ENCODE data around the gene C2CD2L.
"Not testable (repeated sequence)": the region's sequence is repeated elsewhere in the genome, so short reads cannot be mapped to it uniquely, and the experiment has no call there.

C2CD2L gene

DNA sequence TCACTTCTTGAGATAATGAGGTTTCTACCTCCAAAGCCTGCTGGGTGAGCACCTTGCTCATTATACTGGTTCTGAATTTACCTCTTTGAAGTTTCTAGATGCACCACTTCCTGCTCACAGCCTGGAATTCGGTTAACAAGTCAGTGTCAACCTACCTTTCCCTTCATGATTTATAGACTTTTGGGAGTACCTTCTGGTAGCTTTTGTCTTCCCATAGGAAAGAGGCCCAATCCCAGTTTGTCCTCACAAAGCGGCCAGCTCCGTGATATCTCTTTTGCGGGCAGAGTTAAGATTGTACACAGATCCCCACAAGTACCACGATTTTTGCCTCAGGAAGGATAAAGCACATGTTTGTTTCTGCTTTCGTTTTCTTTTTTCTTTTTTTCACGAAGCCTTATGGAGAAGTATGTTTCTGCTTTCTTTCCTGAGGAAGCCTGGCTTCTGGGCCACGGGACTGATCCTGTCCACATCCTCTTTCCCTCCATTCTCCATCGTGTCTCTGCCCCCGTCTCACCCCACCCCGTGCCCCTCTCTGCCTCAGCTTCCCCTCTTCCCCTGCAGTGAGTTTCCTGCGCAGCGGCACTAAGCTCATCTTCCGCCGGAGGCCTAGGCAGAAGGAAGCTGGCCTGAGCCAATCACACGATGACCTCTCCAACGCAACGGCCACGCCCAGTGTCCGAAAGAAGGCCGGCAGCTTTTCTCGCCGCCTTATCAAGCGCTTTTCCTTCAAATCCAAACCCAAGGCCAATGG is 8.5 kb downstream of the C2CD2L start:
- no peak for DNase-seq (ENCODE audit: low read depth)

DNA sequence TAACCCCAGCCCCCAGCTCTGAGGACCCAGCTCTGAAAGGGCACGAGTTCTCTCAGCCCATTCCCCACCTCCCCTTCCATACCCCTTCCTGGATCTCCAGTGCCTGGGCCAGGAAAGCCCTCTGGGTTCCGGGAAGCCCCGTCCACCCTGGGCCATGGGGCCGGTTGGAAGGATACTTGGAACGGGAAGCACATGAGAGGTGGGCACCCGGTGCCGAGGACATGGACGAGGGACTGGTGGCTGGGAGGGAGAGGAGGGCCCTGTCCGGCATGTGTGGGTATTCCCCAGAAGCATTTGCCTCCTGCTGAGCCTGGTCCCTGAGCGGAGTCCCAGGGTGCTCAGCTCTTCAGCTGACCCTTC is 9.1 kb downstream of the C2CD2L start:
- DNase-seq (ENCODE audit: low read depth), result no peak

DNA sequence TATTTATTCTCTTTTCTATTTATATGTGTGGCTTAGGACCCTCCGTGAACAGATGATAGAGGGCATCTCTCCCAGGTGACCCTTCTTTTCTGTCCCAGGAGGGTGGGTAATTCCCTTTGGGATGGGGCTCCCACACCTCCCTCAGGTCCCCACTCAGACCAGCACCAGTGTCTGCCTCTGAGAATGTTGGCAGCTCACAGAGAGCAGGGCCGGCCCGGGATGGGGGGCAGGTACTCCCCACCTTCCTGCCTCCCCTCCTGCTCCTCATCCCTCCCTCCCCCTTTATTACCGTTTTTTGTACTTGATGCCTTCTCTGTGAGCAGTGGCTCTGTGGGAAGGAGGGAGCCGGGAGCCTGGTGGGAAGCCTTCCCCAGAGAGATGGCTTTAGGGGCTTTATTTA is 9.5 kb downstream of the C2CD2L start:
- DNase-seq (ENCODE audit: low read depth), result no peak

DNA sequence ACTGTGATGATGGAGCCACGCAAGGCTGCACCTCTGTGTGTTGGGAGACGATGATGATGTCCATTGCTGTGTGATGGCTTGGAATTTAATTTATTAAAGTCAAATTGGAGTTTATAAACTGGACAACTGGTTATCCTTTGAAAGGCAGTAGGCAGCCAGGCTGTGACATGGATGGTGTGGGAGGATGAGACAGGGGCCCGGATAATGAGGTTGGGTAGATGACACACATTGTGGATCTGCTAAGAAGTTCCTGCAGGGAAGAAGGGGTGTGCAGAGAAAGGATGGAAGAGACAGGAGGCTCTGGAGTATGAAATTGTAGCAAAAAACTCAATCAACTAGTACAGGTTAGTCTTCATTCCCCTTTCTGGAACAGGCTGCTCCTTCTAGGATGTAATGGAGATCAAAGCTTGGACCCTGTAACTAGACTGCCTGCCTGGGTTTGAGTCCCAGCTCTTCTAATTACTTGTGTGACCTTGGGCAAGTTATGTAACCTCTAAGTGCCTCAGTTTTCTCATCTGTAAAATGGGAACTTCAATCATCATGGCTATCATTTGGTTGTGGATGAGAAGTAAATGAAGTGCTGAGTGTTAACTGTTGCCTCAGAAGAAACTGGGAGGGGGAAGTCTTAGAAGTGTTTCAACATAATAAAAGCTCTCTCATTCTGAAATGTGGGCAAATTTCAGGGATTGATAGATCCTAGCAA is 10.0 kb downstream of the C2CD2L start:
- DNase-seq (ENCODE audit: low read depth), result no peak

DNA sequence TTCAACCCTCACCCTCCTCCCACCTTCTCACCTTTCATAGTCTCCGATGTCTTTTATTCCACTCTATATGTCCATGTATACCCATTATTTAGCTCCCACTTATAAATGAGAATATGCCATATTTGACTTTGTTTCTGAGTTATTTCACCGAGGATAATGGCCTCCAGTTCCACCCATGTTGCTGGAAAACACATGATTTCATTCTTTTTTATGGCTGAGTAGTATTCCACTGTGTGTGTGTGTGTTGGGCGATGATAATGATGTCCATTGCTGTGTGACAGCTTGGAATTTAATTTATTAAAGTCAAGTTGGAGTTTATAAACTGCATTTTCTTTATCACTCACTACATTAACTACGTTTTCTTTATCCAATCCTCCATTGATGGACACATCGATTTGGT is 11.1 kb downstream of the C2CD2L start:
- no peak for DNase-seq (ENCODE audit: low read depth)

DNA sequence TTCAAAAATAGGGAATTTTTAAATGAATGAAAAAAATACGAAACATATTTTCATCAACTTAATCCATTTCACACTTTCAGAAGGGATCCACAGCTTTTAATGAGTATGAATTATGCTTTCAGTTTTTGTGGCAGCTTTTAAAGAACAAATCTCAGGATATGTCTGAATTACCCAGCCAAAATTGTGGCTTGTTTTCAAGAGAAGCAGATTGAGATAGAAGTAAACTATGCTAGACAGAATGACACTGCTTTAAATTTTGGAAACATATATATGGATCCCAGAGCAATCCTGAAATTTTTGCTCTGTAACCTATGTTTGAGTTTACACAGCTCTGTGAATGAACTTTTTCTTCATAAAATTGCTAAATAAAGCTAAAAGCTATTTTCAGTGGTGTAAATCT is 11.8 kb downstream of the C2CD2L start:
- no peak for DNase-seq (ENCODE audit: low read depth)

DNA sequence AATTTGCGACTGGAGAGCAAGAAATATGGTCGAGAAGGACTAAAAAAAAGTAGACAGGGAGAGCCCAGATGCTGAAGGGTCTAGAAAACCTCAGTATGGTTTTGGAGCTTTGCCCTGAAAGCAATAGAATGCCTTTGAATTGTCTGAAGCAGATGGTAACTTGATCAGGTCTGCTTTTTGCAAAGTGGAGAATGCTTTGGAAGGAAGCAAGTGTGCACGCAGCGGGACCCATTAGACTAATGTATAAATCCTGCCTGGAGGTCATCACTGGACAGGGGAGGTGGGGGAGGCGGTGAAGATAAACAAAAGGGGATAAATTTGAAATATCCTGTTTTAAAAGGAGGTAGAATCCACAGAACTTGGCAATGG is 13.5 kb downstream of the C2CD2L start:
- no peak for DNase-seq (ENCODE audit: low read depth)

DNA sequence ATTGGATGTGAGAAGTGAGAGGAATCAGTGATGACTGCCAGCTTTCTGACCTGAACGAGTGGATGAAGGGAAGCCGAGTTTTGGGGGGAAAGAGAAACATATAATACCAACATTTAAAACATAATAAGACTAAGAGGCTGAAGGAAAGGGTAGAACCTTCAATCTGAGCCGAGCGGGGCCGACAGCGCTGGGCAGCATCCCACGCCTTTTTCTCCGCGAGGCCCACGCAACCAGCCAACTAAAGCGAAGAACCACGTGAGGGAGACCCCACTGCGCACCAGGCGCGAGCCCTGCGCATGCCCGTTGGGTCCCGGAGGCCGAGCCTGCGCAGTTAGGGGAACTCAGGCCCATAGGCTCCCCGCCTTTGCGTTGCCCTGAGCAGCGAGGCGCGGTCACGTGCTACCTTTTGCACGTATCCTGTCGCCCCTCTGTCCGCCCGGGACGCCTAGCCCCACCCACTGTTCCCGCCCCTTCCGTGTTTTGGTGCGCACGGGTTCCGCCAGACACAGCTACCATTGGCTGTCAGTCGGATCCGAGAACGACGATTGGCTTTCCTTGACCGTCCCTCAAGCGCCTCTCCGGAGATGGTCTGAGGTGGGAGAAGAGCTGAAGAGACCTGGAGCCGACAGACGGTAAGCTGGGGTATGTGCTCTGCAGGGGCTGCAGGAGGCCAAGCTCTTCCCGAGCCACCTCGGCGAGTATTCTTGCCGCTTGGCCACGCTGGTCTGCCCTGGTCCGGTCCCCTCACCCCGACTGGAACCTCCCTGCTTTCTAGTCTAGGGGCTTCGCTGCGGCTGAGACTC is 14.1 kb downstream of the C2CD2L start, which contains the start of gene HINFP:
HINFP (plus strand) TSS at position 573 of the 803 bp plus-strand sequence. CDS start 5,365 bp downstream, outside the sequence.
- peak; percentile 100 for DNase-seq (ENCODE audit: low read depth)

DNA sequence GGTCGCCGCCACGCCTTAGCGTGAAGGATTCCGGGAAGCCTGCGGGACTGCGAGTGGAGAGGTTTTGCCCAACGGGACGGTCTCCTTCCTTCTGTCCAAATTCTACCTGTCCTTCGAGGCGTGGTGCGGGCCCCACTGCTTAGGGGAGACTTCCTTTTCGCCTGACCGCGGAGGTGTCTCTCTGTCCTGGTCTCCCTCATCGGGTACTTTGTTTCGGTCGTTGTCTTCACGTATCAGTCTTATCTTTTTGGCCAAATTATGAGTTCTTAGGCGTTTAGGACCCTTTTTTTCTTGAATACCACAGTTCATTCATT is 14.6 kb downstream of the C2CD2L start:
- no peak for DNase-seq (ENCODE audit: low read depth)

DNA sequence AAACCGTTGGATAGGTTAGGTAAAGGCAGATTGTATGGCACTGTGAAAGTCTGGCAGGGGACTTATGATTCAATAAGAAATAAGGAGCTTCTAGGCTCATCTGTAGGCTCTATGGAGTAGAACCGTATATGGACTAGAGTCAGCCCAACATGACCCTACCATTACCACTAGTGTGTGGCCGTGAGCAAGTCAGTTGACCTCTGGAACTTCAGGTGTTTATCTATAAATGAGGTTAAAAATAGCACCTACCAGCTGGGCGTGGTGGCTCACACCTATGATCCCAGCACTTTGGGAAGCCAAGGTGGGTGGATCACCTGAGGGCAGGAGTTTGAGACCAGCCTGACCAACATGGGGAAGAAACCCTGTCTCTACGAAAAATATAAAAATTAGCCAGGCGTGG is 18.7 kb downstream of the C2CD2L start:
- DNase-seq (ENCODE audit: low read depth), result no peak

DNA sequence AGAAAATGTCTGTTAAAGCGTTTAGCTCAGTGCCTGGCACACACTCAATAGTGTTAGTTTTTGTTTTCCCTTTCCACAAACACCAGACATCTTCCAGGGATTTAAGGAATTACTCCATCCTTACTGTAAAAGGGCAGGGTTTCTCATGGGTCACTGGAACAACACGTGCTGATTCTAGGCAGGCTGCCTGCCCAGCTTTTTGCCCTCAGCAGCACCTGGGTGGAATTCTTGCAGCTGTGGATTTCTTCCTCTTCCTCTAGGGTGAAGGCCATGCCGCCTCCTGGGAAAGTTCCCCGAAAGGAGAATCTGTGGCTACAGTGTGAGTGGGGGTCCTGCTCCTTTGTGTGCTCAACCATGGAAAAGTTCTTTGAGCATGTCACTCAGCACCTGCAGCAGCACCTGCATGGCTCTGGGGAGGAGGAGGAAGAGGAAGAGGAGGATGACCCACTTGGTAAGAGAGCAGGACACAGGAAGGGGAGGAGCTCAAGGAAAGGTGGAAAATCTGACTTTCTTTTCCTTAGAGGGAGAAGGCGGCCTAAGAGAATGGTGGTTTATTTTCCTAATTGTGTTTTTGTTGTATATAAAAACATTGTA is 19.6 kb downstream of the C2CD2L start:
- DNase-seq (ENCODE audit: low read depth), result no peak

DNA sequence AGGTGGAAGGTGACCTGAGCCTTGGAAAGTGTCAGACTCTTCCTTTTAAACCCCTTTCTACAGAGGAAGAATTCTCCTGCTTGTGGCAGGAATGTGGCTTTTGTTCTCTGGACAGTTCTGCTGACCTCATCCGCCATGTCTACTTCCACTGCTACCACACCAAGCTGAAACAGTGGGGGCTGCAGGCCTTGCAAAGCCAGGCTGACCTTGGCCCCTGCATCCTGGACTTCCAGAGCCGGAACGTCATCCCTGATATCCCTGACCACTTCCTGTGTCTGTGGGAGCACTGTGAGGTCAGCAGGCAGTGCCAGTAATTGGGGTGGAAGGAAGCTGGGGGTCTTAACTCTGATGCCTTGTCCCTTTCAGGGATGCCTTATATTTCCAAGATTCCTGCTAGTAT is 23.5 kb downstream of the C2CD2L start:
- DNase-seq (ENCODE audit: low read depth), result no peak

DNA sequence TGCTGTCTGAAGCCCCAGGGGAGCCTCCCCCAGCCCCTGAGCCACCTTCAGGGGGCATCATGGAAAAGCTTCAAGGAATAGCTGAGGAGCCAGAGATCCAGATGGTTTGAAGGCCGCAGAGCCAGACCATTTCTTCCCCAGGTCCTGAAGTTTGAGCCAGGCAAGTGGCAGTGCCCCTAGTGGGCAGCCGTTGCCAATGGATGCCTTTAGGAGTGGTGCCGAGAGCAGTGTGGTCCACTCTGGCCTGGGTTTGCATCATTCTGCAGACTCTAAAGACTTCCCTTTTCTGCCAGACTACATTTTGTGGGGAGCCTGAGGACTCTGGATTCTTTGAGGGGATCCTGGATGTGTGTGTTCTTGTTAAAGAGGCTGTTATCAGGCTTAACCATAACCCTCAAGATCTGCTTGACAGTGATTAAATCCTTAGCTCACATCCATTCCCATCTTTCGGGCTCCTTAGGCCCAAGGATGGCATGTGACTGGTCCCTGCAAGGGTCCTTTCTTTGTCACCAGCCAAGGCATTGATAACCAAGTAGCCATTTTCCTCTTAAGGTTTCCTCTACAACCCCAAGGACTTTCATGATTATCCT is 27.3 kb downstream of the C2CD2L start:
- DNase-seq (ENCODE audit: low read depth), result no peak

DNA sequence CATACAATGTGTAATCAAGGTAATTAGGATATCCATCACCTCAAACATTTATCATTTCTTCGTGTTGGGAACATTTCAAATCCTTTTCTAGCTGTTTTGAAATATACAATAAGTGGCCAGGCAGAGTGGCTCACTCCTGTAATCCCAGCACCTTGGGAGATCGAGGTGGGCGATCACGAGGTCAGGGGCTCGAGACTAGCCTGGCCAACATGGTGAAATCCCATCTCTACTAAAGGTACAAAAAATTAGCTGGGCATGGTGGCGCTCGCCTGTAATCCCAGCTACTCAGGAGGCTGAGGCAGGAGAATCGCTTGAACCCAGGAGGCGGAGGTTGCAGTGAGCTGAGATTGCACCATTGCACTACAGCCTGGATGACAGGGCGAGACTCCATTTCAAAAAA is 32.1 kb downstream of the C2CD2L start:
- DNase-seq (ENCODE audit: low read depth), result not testable (repeated sequence)

DNA sequence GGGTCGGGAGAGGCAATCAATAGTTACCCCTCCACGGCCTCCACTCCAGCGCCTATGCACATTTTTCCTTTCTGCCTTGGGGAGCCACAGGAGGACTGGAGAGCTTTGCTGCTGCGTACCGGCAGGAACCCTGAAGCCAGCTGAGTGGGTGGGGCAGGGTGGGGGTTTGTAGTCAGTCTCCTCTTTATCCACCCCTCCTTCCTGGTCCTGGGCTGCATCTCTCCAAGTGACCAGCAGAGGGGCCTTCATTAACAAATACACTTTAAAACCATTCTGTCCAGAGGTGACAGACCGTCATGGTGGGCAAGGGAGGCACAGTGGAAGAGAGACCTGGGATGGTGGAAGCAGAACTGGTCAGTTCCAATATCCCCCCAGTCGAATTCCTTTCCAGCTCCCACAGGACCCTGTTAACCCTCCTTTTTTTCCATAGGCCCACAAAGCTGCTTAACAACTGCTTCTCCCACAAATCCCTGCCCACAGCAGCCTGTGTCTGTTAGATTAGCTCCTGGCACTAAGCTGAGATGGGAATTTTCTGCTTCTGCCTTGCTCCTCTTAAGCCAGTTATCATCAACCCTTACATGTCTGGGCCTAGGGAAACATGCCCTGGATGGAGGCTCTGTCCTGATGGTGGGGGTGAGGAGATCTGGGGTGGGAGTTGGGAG is 37.8 kb downstream of the C2CD2L start:
- DNase-seq (ENCODE audit: low read depth), result no peak

DNA sequence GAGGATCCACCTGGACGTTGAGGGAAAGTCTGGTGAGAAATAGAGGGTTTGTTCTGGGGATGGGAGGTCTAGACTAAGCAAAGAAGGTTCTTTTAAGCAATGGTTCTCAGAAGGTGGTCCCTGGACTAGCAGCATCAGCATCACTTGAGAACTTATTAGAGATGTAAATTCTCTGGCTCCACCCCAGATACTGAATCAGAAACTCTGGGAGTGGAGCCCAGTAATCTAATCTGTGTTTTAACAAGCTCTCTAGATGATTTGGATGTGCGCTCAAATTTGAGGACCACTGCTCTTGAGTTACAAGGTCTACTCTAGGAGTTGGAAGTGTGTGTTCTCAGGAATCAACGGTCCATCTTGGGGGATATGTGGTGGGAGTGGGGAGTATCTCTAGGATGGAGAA is 38.4 kb downstream of the C2CD2L start:
- DNase-seq (ENCODE audit: low read depth), result no peak

DNA sequence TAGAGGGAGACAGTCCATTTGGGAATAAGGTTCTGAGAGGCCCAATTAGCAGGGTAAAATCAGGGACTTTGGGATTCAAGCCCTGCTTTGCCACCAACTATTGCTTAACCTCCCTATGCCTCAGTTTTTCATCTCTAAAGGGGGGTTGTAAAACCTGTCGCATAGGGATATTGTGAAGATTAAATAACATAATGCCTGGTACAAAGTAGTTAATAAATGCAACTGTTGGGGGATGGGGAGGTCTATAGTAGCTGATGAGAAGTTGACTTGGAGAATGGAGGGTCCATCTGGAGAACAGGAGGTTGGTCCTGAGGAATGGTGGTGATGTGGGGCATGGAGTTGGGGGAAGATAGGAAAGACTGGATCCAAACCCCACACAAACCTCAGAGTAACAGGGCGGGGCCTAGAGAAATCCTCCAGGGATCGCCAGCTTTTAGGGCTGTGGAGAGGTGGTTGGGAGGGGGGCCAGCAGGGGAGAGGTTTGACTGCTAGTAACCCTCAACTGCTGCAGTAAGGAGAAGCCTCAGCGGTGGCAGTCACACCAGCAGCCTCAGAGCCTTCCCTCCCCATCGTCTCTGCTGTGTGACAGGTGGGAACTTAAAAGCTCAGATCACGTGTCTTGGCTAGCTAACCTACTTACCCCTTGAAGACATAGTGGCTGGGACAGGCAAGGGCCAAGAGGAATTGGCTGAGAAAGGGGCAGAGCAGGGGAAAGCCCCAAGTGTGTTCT is 40.6 kb downstream of the C2CD2L start:
- DNase-seq (ENCODE audit: low read depth), result no peak

DNA sequence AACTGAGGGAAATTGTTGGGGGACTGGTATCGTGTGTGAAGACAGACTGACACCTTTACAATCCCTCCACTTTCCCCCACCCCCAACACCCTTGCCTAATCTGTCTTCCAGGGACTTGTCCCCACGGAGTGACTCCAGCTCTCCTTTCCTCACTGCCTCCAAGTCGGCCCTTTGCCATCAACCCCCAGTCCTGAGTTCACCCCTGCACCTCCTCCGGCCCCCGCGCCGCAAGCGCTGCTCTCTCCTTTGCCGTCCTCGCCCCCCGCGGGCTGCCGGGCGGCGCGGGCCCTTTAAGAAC is 41.5 kb downstream of the C2CD2L start:
- DNase-seq (ENCODE audit: low read depth), result no peak

DNA sequence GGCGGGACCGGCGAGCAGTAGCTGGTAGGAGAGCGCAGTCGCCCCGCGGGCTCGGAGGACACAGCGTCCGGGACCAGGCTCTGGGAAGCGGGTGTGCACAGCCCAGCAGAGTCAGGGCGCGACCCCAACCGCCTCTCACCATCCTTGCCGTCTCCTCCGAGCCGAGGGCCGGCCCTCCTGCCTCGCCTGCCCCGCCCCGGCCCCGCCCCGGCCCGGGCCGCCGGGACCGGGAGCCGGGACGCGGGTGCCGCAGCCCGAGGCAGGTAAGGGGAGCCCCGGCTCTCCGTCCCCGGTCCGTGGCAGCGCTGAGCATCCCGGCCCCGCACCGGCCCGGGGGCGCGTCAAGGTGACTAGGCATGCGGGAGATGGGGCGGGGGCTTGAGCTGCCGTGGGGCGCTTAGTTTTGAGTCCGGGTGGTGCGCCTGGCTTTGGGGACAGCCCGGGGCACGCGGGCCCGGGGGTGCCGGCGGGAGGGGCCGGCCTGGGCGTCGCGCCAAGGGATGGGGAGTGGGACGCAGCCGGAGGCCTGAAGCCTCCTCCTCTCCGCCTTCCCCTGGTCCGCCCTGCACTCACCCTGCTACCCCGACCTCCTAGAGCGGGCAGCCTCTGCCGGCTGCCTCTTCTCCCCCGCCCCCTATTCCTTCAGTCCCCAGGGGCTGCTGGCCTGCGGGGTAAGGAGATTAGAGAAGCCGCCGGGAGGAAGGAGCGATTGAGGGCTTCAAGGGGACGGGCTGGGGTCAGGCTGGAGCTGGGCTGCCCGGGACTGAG is 42.1 kb downstream of the C2CD2L start, which contains the start of gene ABCG4:
ABCG4 (plus strand) TSS at position 35 of the 768 bp plus-strand sequence. CDS start 914 bp downstream, outside the sequence.
- peak; percentile 16 for DNase-seq (ENCODE audit: low read depth)

DNA sequence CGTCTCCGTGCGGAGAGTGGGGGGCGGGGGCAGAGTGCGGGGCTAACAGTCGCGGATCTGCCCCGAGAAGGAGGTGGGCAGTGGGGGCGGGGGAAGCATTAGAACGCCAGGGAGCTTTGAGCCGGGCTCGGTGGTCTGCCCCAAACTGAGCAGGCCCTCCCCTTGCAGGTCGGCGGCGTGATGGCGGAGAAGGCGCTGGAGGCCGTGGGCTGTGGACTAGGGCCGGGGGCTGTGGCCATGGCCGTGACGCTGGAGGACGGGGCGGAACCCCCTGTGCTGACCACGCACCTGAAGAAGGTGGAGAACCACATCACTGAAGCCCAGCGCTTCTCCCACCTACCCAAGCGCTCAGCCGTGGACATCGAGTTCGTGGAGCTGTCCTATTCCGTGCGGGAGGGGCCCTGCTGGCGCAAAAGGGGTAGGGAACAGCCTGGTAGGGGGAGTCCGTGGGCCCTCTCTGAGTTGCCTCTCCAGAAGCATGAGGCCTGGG is 42.7 kb downstream of the C2CD2L start:
- DNase-seq (ENCODE audit: low read depth), result no peak

Measured in activated T-cell treated with anti-CD3 and anti-CD28 coated beads for 48 hours (primary cell).